Measurements from ENCODE around the gene SPI1. TPM values are rescaled to one million over a fixed set of nuclear protein-coding genes. Genes with fewer than 3 reads are reported as not detected.

Gene SPI1
- total RNA-seq = not detected
- polyA plus RNA-seq (2013, experiment 1 of 2) = not detected
- 0.25 TPM for polyA plus RNA-seq (2013, experiment 2 of 2)
- long read RNA-seq, experiment 1 = 0 reads
- long read RNA-seq, experiment 2 = 0 reads
- long read RNA-seq, experiment 3 = 0 reads
- long read RNA-seq, experiment 4 = 0 reads

GRCh38 chr11:47378010-47378835 is at the start of gene SPI1:
TSS of gene SPI1 (minus strand) at chr11:47378547. CDS start at chr11:47378353, 194 bp downstream.
- Histone ChIP-seq H3K9me3 (ENCODE audit: control insufficient read depth, low read length) (no peaks in the 10 kb centered on the region), H3K36me3 (ENCODE audit: control insufficient read depth, insufficient read depth, low read length) (no peaks in the 10 kb centered on the region), H3K27me3 (ENCODE audit: control insufficient read depth, insufficient read depth, low read length, poor library complexity, severe bottlenecking) (no peaks in the 10 kb centered on the region), H3K4me3 (ENCODE audit: low read length) (no peak within 1 kb of the TSS), H3K4me1 (ENCODE audit: control insufficient read depth, insufficient read depth, low read length) (no peaks in the 10 kb centered on the region), H3K27ac (ENCODE audit: low read depth, low read length) (no peak within 1 kb of the TSS), H3K9ac (ENCODE audit: extremely low read depth, low read length, poor library complexity, severe bottlenecking) (no peak within 1 kb of the TSS)
- no peaks in the 10 kb centered on the region for H3K4me1 Mint-ChIP-seq
- H3K4me3 Mint-ChIP-seq = no peak within 1 kb of the TSS
- no peaks in the 10 kb centered on the region for H3K9me3 Mint-ChIP-seq
- no peaks in the 10 kb centered on the region for H3K36me3 Mint-ChIP-seq (ENCODE audit: low read depth)
- H3K27ac Mint-ChIP-seq = peak within 1 kb of the TSS; percentile 73
- 87 to 95% methylated on average over 23 to 31 of the region's 31 CpGs for WGBS, 2 experiments (ENCODE audit: insufficient coverage in 1 of 2, insufficient read length in 1 of 2)
- TF ChIP-seq CTCF (conservative IDR thresholded peaks at IDR 0.05) = no peak
- peaks cover under 1% of the 10 kb centered on the region for H3K27me3 Mint-ChIP-seq (ENCODE audit: insufficient read depth)
- no peak for DNase-seq

GRCh38 chr11:47426062-47426956 is 48.0 kb upstream of the SPI1 start, which contains the start of gene PSMC3:
TSS of gene PSMC3 (minus strand) at chr11:47426439. CDS start at chr11:47426279, 160 bp downstream.
- peak within 1 kb of the TSS; percentile 94 for H3K27ac ChIP-seq (ENCODE audit: low read depth, low read length)
- Mint-ChIP-seq H3K36me3 (ENCODE audit: low read depth) (peaks cover 34% of the 10 kb centered on the region), H3K4me3 (peak within 1 kb of the TSS; percentile 100), H3K9me3 (no peaks in the 10 kb centered on the region), H3K27ac (peak within 1 kb of the TSS; percentile 100), H3K4me1 (peaks cover 8% of the 10 kb centered on the region), H3K27me3 (ENCODE audit: insufficient read depth) (no peaks in the 10 kb centered on the region)
- H3K27me3 ChIP-seq (ENCODE audit: control insufficient read depth, insufficient read depth, low read length, poor library complexity, severe bottlenecking) = no peaks in the 10 kb centered on the region
- peaks cover 36% of the 10 kb centered on the region for H3K36me3 ChIP-seq (ENCODE audit: control insufficient read depth, insufficient read depth, low read length)
- no peak for TF ChIP-seq CTCF (conservative IDR thresholded peaks at IDR 0.05)
- peak within 1 kb of the TSS; percentile 95 for H3K4me3 ChIP-seq (ENCODE audit: low read length)
- H3K4me1 ChIP-seq (ENCODE audit: control insufficient read depth, insufficient read depth, low read length) = peaks cover 5% of the 10 kb centered on the region
- WGBS, 2 experiments (ENCODE audit: insufficient coverage in 1 of 2, insufficient read length in 1 of 2) = 5 to 9% methylated on average over 23 to 62 of the region's 62 CpGs
- DNase-seq = peak; percentile 99
- H3K9ac ChIP-seq (ENCODE audit: extremely low read depth, low read length, poor library complexity, severe bottlenecking) = peak within 1 kb of the TSS; percentile 97
- no peaks in the 10 kb centered on the region for H3K9me3 ChIP-seq (ENCODE audit: control insufficient read depth, low read length)

GRCh38 chr11:47425611-47426010 is 47.3 kb upstream of the SPI1 start:
- peaks cover 38% of the 10 kb centered on the region for H3K36me3 Mint-ChIP-seq (ENCODE audit: low read depth)
- peak overlapping the region; percentile 100 for H3K27ac Mint-ChIP-seq
- peaks cover 8% of the 10 kb centered on the region for H3K4me1 Mint-ChIP-seq
- peaks cover 5% of the 10 kb centered on the region for H3K4me1 ChIP-seq (ENCODE audit: control insufficient read depth, insufficient read depth, low read length)
- H3K9me3 ChIP-seq (ENCODE audit: control insufficient read depth, low read length) = no peaks in the 10 kb centered on the region
- H3K27ac ChIP-seq (ENCODE audit: low read depth, low read length) = peak overlapping the region; percentile 94
- H3K4me3 ChIP-seq (ENCODE audit: low read length) = peak overlapping the region; percentile 95
- peaks cover 43% of the 10 kb centered on the region for H3K36me3 ChIP-seq (ENCODE audit: control insufficient read depth, insufficient read depth, low read length)
- DNase-seq = no peak
- no peak for TF ChIP-seq CTCF (conservative IDR thresholded peaks at IDR 0.05)
- H3K4me3 Mint-ChIP-seq = peak overlapping the region; percentile 100
- H3K27me3 ChIP-seq (ENCODE audit: control insufficient read depth, insufficient read depth, low read length, poor library complexity, severe bottlenecking) = no peaks in the 10 kb centered on the region
- no peaks in the 10 kb centered on the region for H3K9me3 Mint-ChIP-seq
- H3K9ac ChIP-seq (ENCODE audit: extremely low read depth, low read length, poor library complexity, severe bottlenecking) = peak overlapping the region; percentile 97
- 0 to 1% methylated on average over 2 to 14 of the region's 14 CpGs for WGBS, 2 experiments (ENCODE audit: insufficient coverage in 1 of 2, insufficient read length in 1 of 2)
- H3K27me3 Mint-ChIP-seq (ENCODE audit: insufficient read depth) = no peaks in the 10 kb centered on the region
